ENCODE measurements around the gene RGCC. TPM values are rescaled to one million over a fixed set of nuclear protein-coding genes. Genes with fewer than 3 reads are reported as not detected.
A peak's percentile ranks its signal among the peaks of the same experiment; 100 is the strongest.

RGCC gene
- total RNA-seq, 6 experiments from 2014 or later: 0.51 to 4.9 (median 2.3) TPM; not detected in 1

- peak in 1 of 3 donors; percentile 52 for DNase-seq
- TF ChIP-seq POLR2A (IDR thresholded peaks at IDR 0.05) (no peak), CTCF (IDR thresholded peaks at IDR 0.05) (no peak)
- peak; percentile 69 to 90 (median 83) for ATAC-seq
These were observed 46.3 kb upstream of the RGCC start for GRCh38 chr13:41411060-41411459.

GRCh38 chr13:41411522-41411921 is 45.8 kb upstream of the RGCC start:
- Histone ChIP-seq H3K27ac (no peak overlapping the region), H3K27me3 (no peaks in the 10 kb centered on the region), H3K9me3 (no peaks in the 10 kb centered on the region), H3K36me3 (no peaks in the 10 kb centered on the region), H3K4me3 (no peak overlapping the region), H3K4me1 (peaks cover 0 to 2% (median 0%) of the 10 kb centered on the region in 4 donors)
- intact Hi-C loops (cut with DNase I): no loop called here
- TF ChIP-seq POLR2A (IDR thresholded peaks at IDR 0.05): no peak
- peak in 2 of 4 donors; percentile 18 to 27 for TF ChIP-seq CTCF (IDR thresholded peaks at IDR 0.05)
- DNase-seq: no peak
- peak in 3 of 4 donors; percentile 50 to 69 (median 60) for ATAC-seq
- WGBS (ENCODE audit: insufficient coverage, low coverage, low lambda C conversion rate, missing lambda C conversion rate): 29% methylated on average over 4 of the region's 5 CpGs

More at GRCh38 chr13:41411060-41411459, 46.3 kb upstream of the RGCC start:
- peaks cover 0 to 2% (median 0%) of the 10 kb centered on the region in 4 donors for H3K4me1 ChIP-seq
- intact Hi-C loops (cut with DNase I): no loop called here
- no peaks in the 10 kb centered on the region for H3K27me3 ChIP-seq
- whole genome bisulfite sequencing (ENCODE audit: insufficient coverage, low coverage, low lambda C conversion rate, missing lambda C conversion rate): 35% methylated on average over 5 of the region's 5 CpGs
- H3K4me3 ChIP-seq: no peak overlapping the region
- no peaks in the 10 kb centered on the region for H3K9me3 ChIP-seq
- H3K27ac ChIP-seq: no peak overlapping the region
- no peaks in the 10 kb centered on the region for H3K36me3 ChIP-seq

- Histone ChIP-seq H3K4me1 (peaks cover 0 to 2% (median 0%) of the 10 kb centered on the region in 4 donors), H3K27ac (no peak overlapping the region), H3K4me3 (no peak overlapping the region), H3K9me3 (no peaks in the 10 kb centered on the region), H3K36me3 (no peaks in the 10 kb centered on the region), H3K27me3 (no peaks in the 10 kb centered on the region)
- intact Hi-C loops (cut with DNase I): no loop called here
- DNase-seq (no peak), ATAC-seq (no peak)
- TF ChIP-seq CTCF (IDR thresholded peaks at IDR 0.05): no peak
- TF ChIP-seq POLR2A (IDR thresholded peaks at IDR 0.05): no peak
- WGBS (ENCODE audit: insufficient coverage, low coverage, low lambda C conversion rate, missing lambda C conversion rate): 83% methylated on average over 4 of the region's 5 CpGs
These were observed 43.5 kb upstream of the RGCC start for GRCh38 chr13:41413872-41414271.

DNA sequence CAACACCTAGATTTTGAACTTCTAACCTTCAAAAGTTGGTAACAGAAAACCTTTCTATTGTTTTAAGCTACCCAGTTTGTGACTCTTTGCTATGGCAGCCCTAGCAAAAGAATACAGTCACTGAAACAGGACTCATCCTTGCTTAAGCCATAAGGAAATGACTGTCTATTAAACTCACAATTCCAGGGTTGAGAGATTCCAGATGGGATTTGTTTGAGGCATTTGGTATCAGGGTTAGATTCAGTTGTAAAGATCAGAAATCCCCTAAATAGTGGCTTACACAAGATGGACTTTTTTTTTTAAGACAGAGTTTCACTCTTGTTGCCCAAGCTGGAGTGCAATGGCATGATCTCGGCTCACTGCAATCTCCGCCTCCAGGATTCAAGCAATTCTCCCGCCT is 41.1 kb upstream of the RGCC start:
- H3K36me3 ChIP-seq: no peaks in the 10 kb centered on the region
- H3K4me1 ChIP-seq: peaks cover 0 to 2% (median 0%) of the 10 kb centered on the region in 4 donors
- WGBS (ENCODE audit: insufficient coverage, low coverage, low lambda C conversion rate, missing lambda C conversion rate): 6% methylated on average over 2 of the region's 3 CpGs
- H3K27ac ChIP-seq: no peak overlapping the region
- H3K9me3 ChIP-seq: no peaks in the 10 kb centered on the region
- H3K4me3 ChIP-seq: no peak overlapping the region
- DNase-seq: no peak
- TF ChIP-seq CTCF (IDR thresholded peaks at IDR 0.05) (no peak), POLR2A (IDR thresholded peaks at IDR 0.05) (no peak)
- no peaks in the 10 kb centered on the region for H3K27me3 ChIP-seq
- intact Hi-C loops (cut with DNase I): no loop called here
- no peak for ATAC-seq

GRCh38 chr13:41418027-41418426 is 39.3 kb upstream of the RGCC start:
- TF ChIP-seq CTCF (IDR thresholded peaks at IDR 0.05) (no peak), POLR2A (IDR thresholded peaks at IDR 0.05) (no peak)
- intact Hi-C loops (cut with DNase I): no loop called here

More at GRCh38 chr13:41418027-41418426, 39.3 kb upstream of the RGCC start:
- Histone ChIP-seq H3K4me1 (no peaks in the 10 kb centered on the region), H3K4me3 (no peak overlapping the region), H3K27ac (no peak overlapping the region), H3K9me3 (no peaks in the 10 kb centered on the region), H3K27me3 (no peaks in the 10 kb centered on the region), H3K36me3 (no peaks in the 10 kb centered on the region)
- 29% methylated on average over 5 of the region's 5 CpGs for WGBS (ENCODE audit: insufficient coverage, low coverage, low lambda C conversion rate, missing lambda C conversion rate)
- DNase-seq (no peak), ATAC-seq (no peak)
